ENCODE results near the gene RAET1G.
"Not testable (repeated sequence)": the region's sequence is repeated elsewhere in the genome, so short reads cannot be mapped to it uniquely, and the experiment has no call there.

Gene RAET1G, protein sequence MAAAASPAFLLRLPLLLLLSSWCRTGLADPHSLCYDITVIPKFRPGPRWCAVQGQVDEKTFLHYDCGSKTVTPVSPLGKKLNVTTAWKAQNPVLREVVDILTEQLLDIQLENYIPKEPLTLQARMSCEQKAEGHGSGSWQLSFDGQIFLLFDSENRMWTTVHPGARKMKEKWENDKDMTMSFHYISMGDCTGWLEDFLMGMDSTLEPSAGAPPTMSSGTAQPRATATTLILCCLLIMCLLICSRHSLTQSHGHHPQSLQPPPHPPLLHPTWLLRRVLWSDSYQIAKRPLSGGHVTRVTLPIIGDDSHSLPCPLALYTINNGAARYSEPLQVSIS

DNA sequence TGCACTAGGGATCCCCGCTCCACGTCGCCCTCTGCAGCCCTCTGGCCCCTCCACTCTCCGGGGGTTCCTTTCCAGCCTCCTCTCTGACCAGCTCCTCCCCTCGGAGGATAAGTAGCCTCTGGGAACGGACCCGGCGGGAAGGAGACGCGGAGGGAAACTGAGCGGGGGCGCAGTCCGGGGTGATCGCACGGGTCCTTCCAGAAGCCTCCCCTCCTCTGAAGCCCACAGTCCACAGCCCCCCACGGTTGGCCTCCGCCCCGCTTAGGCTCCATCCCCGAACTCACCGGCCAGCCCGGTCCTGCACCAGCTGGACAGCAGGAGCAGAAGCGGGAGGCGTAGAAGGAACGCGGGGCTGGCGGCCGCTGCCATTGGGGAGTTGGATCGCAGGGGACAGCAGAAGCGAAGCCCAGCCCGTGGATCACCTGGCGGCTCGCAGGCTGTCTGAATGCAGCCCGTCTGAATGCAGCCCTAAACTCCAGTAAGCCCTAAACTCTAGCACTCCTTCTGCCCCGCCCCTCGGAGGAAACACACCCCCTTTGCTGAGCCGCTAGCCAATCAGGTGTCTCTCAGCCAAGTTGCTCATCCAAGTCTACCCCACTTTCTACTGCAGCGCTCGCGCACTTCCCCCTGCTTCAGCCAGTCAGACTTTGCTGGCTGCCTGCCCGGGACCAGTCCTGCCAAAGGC is at the start of gene RAET1G:
RAET1G (minus strand) TSS at position 480 of the 685 bp plus-strand sequence; CDS start at position 369, 111 bp downstream.
- no peak within 1 kb of the TSS for H3K4me3 ChIP-seq (IDR thresholded peaks at IDR 0.05; ENCODE audit: insufficient read depth, low read depth, low read length)
- H3K9ac ChIP-seq, result no peak within 1 kb of the TSS
- H2AFZ ChIP-seq (ENCODE audit: low read depth), result no peak within 1 kb of the TSS
- no peaks in the 10 kb centered on the region for H3K4me1 ChIP-seq (ENCODE audit: low read depth, poor library complexity, severe bottlenecking)
- H3K79me2 ChIP-seq (ENCODE audit: insufficient read depth, low read depth), result no peaks in the 10 kb centered on the region
- peaks cover 53% of the 10 kb centered on the region for H3K27me3 ChIP-seq (ENCODE audit: insufficient read depth, low read depth)
- TF ChIP-seq, protein P1, sequence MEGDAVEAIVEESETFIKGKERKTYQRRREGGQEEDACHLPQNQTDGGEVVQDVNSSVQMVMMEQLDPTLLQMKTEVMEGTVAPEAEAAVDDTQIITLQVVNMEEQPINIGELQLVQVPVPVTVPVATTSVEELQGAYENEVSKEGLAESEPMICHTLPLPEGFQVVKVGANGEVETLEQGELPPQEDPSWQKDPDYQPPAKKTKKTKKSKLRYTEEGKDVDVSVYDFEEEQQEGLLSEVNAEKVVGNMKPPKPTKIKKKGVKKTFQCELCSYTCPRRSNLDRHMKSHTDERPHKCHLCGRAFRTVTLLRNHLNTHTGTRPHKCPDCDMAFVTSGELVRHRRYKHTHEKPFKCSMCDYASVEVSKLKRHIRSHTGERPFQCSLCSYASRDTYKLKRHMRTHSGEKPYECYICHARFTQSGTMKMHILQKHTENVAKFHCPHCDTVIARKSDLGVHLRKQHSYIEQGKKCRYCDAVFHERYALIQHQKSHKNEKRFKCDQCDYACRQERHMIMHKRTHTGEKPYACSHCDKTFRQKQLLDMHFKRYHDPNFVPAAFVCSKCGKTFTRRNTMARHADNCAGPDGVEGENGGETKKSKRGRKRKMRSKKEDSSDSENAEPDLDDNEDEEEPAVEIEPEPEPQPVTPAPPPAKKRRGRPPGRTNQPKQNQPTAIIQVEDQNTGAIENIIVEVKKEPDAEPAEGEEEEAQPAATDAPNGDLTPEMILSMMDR (conservative IDR thresholded peaks at IDR 0.05; ENCODE audit: low read depth, low read length), result no peak
- H4K20me1 ChIP-seq (ENCODE audit: insufficient read depth), result no peaks in the 10 kb centered on the region
- no peak within 1 kb of the TSS for H3K27ac ChIP-seq
- no peak within 1 kb of the TSS for H3K4me2 ChIP-seq
- H3K36me3 ChIP-seq (ENCODE audit: insufficient read depth), result no peaks in the 10 kb centered on the region

DNA sequence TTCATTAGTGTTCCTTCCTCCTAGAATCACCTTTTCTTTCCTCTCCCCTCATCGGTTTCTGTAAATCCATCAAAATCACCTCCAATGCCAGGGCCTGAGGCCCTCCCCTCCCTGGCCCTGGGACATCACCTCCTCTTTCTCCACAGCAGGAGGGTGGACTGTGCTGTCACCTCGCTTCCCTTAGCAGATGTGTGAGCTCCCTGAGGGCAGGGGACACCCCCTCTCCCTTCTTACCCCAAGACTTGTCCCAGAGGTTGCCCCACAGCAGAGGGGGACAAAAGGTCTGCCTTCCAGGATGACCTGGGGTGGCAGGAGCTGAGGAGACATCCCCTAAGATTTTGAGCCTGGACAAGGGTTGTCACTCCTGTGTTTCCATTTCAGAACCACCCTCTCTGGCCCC is 46.7 kb upstream of the RAET1G start:
- no peaks in the 10 kb centered on the region for H4K20me1 ChIP-seq (ENCODE audit: insufficient read depth)
- no peak overlapping the region for H2AFZ ChIP-seq (ENCODE audit: low read depth)
- H3K4me1 ChIP-seq (ENCODE audit: low read depth, poor library complexity, severe bottlenecking), result no peaks in the 10 kb centered on the region
- no peak overlapping the region for H3K27ac ChIP-seq
- no peak overlapping the region for H3K4me2 ChIP-seq
- no peak overlapping the region for H3K4me3 ChIP-seq (IDR thresholded peaks at IDR 0.05; ENCODE audit: insufficient read depth, low read depth, low read length)
- TF ChIP-seq, protein P1 (conservative IDR thresholded peaks at IDR 0.05; ENCODE audit: low read depth, low read length), result no peak
- no peaks in the 10 kb centered on the region for H3K79me2 ChIP-seq (ENCODE audit: insufficient read depth, low read depth)
- no peaks in the 10 kb centered on the region for H3K36me3 ChIP-seq (ENCODE audit: insufficient read depth)
- H3K9ac ChIP-seq, result no peak overlapping the region
- no peaks in the 10 kb centered on the region for H3K27me3 ChIP-seq (ENCODE audit: insufficient read depth, low read depth)

DNA sequence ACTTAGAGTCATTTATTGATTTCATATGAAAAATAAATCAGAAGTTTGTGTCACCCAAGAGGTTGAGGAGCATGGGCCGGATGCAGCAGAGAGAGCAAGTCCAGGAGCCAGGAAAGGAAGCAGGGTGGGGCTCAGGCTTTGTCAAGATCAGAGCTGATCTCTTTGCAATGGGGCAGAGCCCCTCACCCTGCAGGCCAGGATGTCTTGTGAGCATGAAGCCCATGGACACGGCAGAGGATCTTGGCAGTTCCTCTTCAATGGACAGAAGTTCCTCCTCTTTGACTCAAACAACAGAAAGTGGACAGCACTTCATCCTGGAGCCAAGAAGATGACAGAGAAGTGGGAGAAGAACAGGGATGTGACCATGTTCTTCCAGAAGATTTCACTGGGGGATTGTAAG is 46.0 kb upstream of the RAET1G start:
- not testable (repeated sequence) for H4K20me1 ChIP-seq (ENCODE audit: insufficient read depth); H3K4me1 ChIP-seq (ENCODE audit: low read depth, poor library complexity, severe bottlenecking); H3K9ac ChIP-seq; H3K36me3 ChIP-seq (ENCODE audit: insufficient read depth); H2AFZ ChIP-seq (ENCODE audit: low read depth); H3K4me3 ChIP-seq (IDR thresholded peaks at IDR 0.05; ENCODE audit: insufficient read depth, low read depth, low read length); H3K27ac ChIP-seq; H3K27me3 ChIP-seq (ENCODE audit: insufficient read depth, low read depth); H3K79me2 ChIP-seq (ENCODE audit: insufficient read depth, low read depth); H3K4me2 ChIP-seq

DNA sequence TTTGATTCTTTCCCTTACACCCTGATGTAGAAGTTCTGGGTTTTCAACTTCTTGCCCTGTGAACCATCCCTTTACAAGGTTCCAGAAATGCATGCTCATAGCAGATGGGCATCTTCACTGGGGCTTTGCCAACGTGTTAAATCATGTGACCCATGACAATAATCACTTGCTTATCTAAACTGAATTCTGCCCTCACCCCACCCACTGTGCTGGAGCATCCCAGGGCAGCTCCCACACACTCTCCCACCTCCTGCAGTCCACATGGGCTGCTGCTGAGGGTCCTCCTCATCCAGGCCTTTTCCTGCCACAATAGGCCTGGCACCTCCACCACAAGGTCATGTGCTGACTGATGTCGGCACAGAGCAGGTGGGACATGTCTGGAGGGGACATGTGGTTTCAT is 45.1 kb upstream of the RAET1G start:
- H4K20me1 ChIP-seq (ENCODE audit: insufficient read depth); H3K27me3 ChIP-seq (ENCODE audit: insufficient read depth, low read depth); H3K4me1 ChIP-seq (ENCODE audit: low read depth, poor library complexity, severe bottlenecking); H3K79me2 ChIP-seq (ENCODE audit: insufficient read depth, low read depth); H3K27ac ChIP-seq; H3K9ac ChIP-seq; H3K36me3 ChIP-seq (ENCODE audit: insufficient read depth); H3K4me2 ChIP-seq; H3K4me3 ChIP-seq (IDR thresholded peaks at IDR 0.05; ENCODE audit: insufficient read depth, low read depth, low read length); H2AFZ ChIP-seq (ENCODE audit: low read depth): not testable (repeated sequence)

DNA sequence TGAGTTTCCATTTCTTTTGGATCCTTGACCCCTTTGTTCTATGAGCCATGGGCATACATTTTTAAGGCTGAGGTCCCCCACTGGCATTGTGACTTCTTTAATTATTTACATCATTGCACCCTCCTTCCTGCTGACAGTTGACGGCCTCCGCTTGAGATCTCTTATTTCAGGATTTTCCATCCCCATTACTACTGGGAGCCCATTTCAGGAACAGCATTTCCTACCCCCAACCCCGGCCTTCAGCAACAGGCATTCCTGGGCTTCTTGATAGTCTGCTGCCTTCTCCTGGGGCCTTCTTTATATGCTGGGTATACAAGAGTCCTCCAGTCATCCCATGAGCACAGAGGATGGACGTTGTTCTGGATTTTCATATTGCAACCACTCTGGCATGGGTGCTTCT is 44.7 kb upstream of the RAET1G start:
- no peak overlapping the region for H3K4me3 ChIP-seq (IDR thresholded peaks at IDR 0.05; ENCODE audit: insufficient read depth, low read depth, low read length)

DNA sequence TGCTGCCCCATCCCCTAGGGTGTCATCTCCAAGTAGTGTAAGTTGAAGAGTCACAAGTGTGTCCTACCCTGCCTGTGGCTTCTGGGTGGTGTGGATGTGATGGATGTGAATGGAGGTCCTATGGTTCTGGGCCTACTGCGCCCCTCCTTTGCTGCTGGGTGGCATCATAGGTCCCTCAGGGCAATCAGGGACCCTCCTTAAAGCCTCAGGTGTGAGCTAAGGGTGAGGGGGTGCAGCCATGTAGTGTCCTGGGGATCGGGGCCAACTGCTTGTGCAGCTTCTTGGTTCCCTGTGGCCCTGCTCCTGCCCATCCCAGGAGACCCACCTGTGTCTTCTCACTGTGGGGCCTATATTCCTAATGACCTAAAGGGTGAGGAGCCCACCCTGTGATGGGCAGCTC is 43.4 kb upstream of the RAET1G start:
- H3K36me3 ChIP-seq (ENCODE audit: insufficient read depth); H3K4me3 ChIP-seq (IDR thresholded peaks at IDR 0.05; ENCODE audit: insufficient read depth, low read depth, low read length); H3K4me2 ChIP-seq; H3K9ac ChIP-seq; H3K4me1 ChIP-seq (ENCODE audit: low read depth, poor library complexity, severe bottlenecking); H3K27ac ChIP-seq; H4K20me1 ChIP-seq (ENCODE audit: insufficient read depth); H3K79me2 ChIP-seq (ENCODE audit: insufficient read depth, low read depth); H2AFZ ChIP-seq (ENCODE audit: low read depth); H3K27me3 ChIP-seq (ENCODE audit: insufficient read depth, low read depth): not testable (repeated sequence)

More for the DNA sequence above, 44.7 kb upstream of the RAET1G start:
- Histone ChIP-seq H3K27me3 (ENCODE audit: insufficient read depth, low read depth) (no peaks in the 10 kb centered on the region), H2AFZ (ENCODE audit: low read depth) (no peak overlapping the region), H3K79me2 (ENCODE audit: insufficient read depth, low read depth) (no peaks in the 10 kb centered on the region), H3K4me2 (no peak overlapping the region), H3K27ac (no peak overlapping the region), H3K36me3 (ENCODE audit: insufficient read depth) (no peaks in the 10 kb centered on the region), H4K20me1 (ENCODE audit: insufficient read depth) (no peaks in the 10 kb centered on the region), H3K9ac (no peak overlapping the region), H3K4me1 (ENCODE audit: low read depth, poor library complexity, severe bottlenecking) (peaks cover 7% of the 10 kb centered on the region)
- TF ChIP-seq, protein P1 (conservative IDR thresholded peaks at IDR 0.05; ENCODE audit: low read depth, low read length), result no peak
